NCI-H1105 treated with DMSO at 0.1 percent for 48 hours (cell line): ENCODE data around the gene MDFI.

ENCODE experiments used
- DNase-seq: peaks from one replicate; lab custom pipeline; 2025; lab: John Stamatoyannopoulos, UW

Gene MDFI

GRCh38 chr6:41638002-41638934, at the start of gene MDFI:
Gene MDFI, plus strand, starts transcription at chr6:41638468. Its CDS starts 282 bp downstream, at chr6:41638750.
- DNase-seq: no peak

GRCh38 chr6:41589223-41589622, 49.0 kb upstream of the MDFI start:
- no peak for DNase-seq

GRCh38 chr6:41589636-41590622, 48.3 kb upstream of the MDFI start:
- no peak for DNase-seq

GRCh38 chr6:41591122-41591521, 47.1 kb upstream of the MDFI start:
- DNase-seq: no peak

GRCh38 chr6:41591859-41592502, 46.3 kb upstream of the MDFI start:
- DNase-seq: peak; percentile 62

- DNase-seq: no peak
Measured at GRCh38 chr6:41593406-41593805, 44.9 kb upstream of the MDFI start.

GRCh38 chr6:41593839-41594238, 44.4 kb upstream of the MDFI start:
- DNase-seq: no peak

GRCh38 chr6:41594326-41594725, 43.9 kb upstream of the MDFI start:
- DNase-seq: no peak

GRCh38 chr6:41594766-41595165, 43.5 kb upstream of the MDFI start:
- no peak for DNase-seq

GRCh38 chr6:41595166-41595565, 43.1 kb upstream of the MDFI start:
- DNase-seq: no peak

GRCh38 chr6:41596096-41596685, 42.1 kb upstream of the MDFI start:
- no peak for DNase-seq

- DNase-seq: no peak
Measured at GRCh38 chr6:41596807-41597206, 41.5 kb upstream of the MDFI start.

GRCh38 chr6:41597246-41598000, 40.8 kb upstream of the MDFI start:
- DNase-seq: no peak

GRCh38 chr6:41598670-41599014, 39.6 kb upstream of the MDFI start:
- DNase-seq: no peak

GRCh38 chr6:41599015-41599851, 39.0 kb upstream of the MDFI start:
- no peak for DNase-seq

- DNase-seq: no peak
Measured at GRCh38 chr6:41599852-41600445, 38.3 kb upstream of the MDFI start.

GRCh38 chr6:41600499-41601247, 37.6 kb upstream of the MDFI start:
- DNase-seq: no peak

- no peak for DNase-seq
Measured at GRCh38 chr6:41601248-41601549, 37.1 kb upstream of the MDFI start.

GRCh38 chr6:41602422-41602743, 35.9 kb upstream of the MDFI start:
- no peak for DNase-seq
